WI38 (cell line): ENCODE data around the gene MEGF9.

ENCODE experiments used
- H3K4me3 ChIP-seq: 2 replicates; pipeline ENCODE4 v1.5.1; 2011; ENCODE audit warnings: low read depth, mild to moderate bottlenecking, control low read depth, low read length
- CTCF ChIP-seq: IDR thresholded peaks from 2 replicates; pipeline ENCODE4 v1.5.1; 2012; ENCODE audit warnings: low read depth, mild to moderate bottlenecking, control low read depth, low read length

MEGF9 gene

GRCh38 chr9:120718316-120718715, 4.0 kb upstream of the MEGF9 start:
- TF ChIP-seq CTCF: no peak
- H3K4me3 ChIP-seq: no peak overlapping the region

- H3K4me3 ChIP-seq: no peak overlapping the region
- TF ChIP-seq CTCF: no peak
These were observed 2.9 kb upstream of the MEGF9 start for GRCh38 chr9:120717176-120717575.

GRCh38 chr9:120716483-120716882, 2.2 kb upstream of the MEGF9 start:
- no peak for TF ChIP-seq CTCF
- H3K4me3 ChIP-seq: no peak overlapping the region

- peak overlapping the region; percentile 83 for H3K4me3 ChIP-seq
- no peak for TF ChIP-seq CTCF
These were observed 1.2 kb upstream of the MEGF9 start for GRCh38 chr9:120715389-120715924.

- peak overlapping the region; percentile 83 for H3K4me3 ChIP-seq
- no peak for TF ChIP-seq CTCF
These were observed 647 bp upstream of the MEGF9 start for GRCh38 chr9:120714846-120715388.

- TF ChIP-seq CTCF: no peak
- H3K4me3 ChIP-seq: peak overlapping the region; percentile 83
These were observed 798 bp downstream of the MEGF9 start for GRCh38 chr9:120713257-120714087.

GRCh38 chr9:120712539-120713031, 1.7 kb downstream of the MEGF9 start:
- no peak for TF ChIP-seq CTCF
- H3K4me3 ChIP-seq: peak overlapping the region; percentile 83
